NCI-H345 (cell line): Measurements from ENCODE around the gene IPO9.

ENCODE experiments used
- DNase-seq: peaks from one replicate; lab custom pipeline; 2025; lab: John Stamatoyannopoulos, UW

Gene IPO9

GRCh38 chr1:201905234-201905890 lies 76.4 kb downstream of the IPO9 start:
- no peak for DNase-seq

- no peak for DNase-seq
These were observed 77.4 kb downstream of the IPO9 start for GRCh38 chr1:201906336-201906735.

- DNase-seq = no peak
These were observed 78.7 kb downstream of the IPO9 start for GRCh38 chr1:201907621-201908020.

- DNase-seq = peak; percentile 12
These were observed 83.0 kb downstream of the IPO9 start for GRCh38 chr1:201911826-201912571.

GRCh38 chr1:201912832-201913231 lies 83.9 kb downstream of the IPO9 start:
- DNase-seq = no peak

- no peak for DNase-seq
These were observed 85.7 kb downstream of the IPO9 start for GRCh38 chr1:201914456-201915235.

- DNase-seq = no peak
These were observed 87.8 kb downstream of the IPO9 start for GRCh38 chr1:201916649-201917249.

- no peak for DNase-seq
These were observed 88.5 kb downstream of the IPO9 start for GRCh38 chr1:201917362-201918033.

- DNase-seq = no peak
These were observed 89.4 kb downstream of the IPO9 start for GRCh38 chr1:201918343-201918742.

- DNase-seq = no peak
These were observed 93.1 kb downstream of the IPO9 start for GRCh38 chr1:201921952-201922558.

- no peak for DNase-seq
These were observed 96.3 kb downstream of the IPO9 start for GRCh38 chr1:201925301-201925567.

GRCh38 chr1:201925981-201926645 lies 97.2 kb downstream of the IPO9 start:
- no peak for DNase-seq

GRCh38 chr1:201928266-201928665 lies 99.3 kb downstream of the IPO9 start:
- no peak for DNase-seq

- no peak for DNase-seq
These were observed 101.2 kb downstream of the IPO9 start for GRCh38 chr1:201930137-201930536.

- DNase-seq = no peak
These were observed 101.8 kb downstream of the IPO9 start for GRCh38 chr1:201930803-201931202.
